ENCODE results near the gene NDUFV2.

The NDUFV2 gene

GRCh38 chr18:9117980-9118841 is 15.7 kb downstream of the NDUFV2 start:
- peak; percentile 77 for DNase-seq (ENCODE audit: low spot score)

GRCh38 chr18:9120796-9121195 is 18.3 kb downstream of the NDUFV2 start:
- DNase-seq (ENCODE audit: low spot score): no peak

- DNase-seq (ENCODE audit: low spot score): no peak
Measured at GRCh38 chr18:9123520-9123919, 21.0 kb downstream of the NDUFV2 start.

GRCh38 chr18:9124824-9125223 is 22.3 kb downstream of the NDUFV2 start:
- no peak for DNase-seq (ENCODE audit: low spot score)

- DNase-seq (ENCODE audit: low spot score): no peak
Measured at GRCh38 chr18:9126337-9126736, 23.8 kb downstream of the NDUFV2 start.

GRCh38 chr18:9130195-9130594 is 27.7 kb downstream of the NDUFV2 start:
- no peak for DNase-seq (ENCODE audit: low spot score)

GRCh38 chr18:9130806-9131205 is 28.3 kb downstream of the NDUFV2 start:
- no peak for DNase-seq (ENCODE audit: low spot score)

GRCh38 chr18:9132628-9133027 is 30.1 kb downstream of the NDUFV2 start:
- no peak for DNase-seq (ENCODE audit: low spot score)

GRCh38 chr18:9133225-9133624 is 30.7 kb downstream of the NDUFV2 start:
- DNase-seq (ENCODE audit: low spot score): no peak

GRCh38 chr18:9135081-9135911 is 32.8 kb downstream of the NDUFV2 start:
- no peak for DNase-seq (ENCODE audit: low spot score)

- DNase-seq (ENCODE audit: low spot score): no peak
Measured at GRCh38 chr18:9135912-9136314, 33.4 kb downstream of the NDUFV2 start.

- DNase-seq (ENCODE audit: low spot score): peak; percentile 99
Measured at GRCh38 chr18:9136315-9137155, 34.0 kb downstream of the NDUFV2 start, which contains the start of gene ANKRD12. Gene ANKRD12 (plus strand): TSS chr18:9136781. CDS start chr18:9182433, 45,652 bp downstream.

GRCh38 chr18:9137168-9138066 is 34.9 kb downstream of the NDUFV2 start:
- DNase-seq (ENCODE audit: low spot score): peak; percentile 76

GRCh38 chr18:9139400-9140039 is 37.0 kb downstream of the NDUFV2 start:
- no peak for DNase-seq (ENCODE audit: low spot score)

GRCh38 chr18:9140381-9140780 is 37.9 kb downstream of the NDUFV2 start:
- no peak for DNase-seq (ENCODE audit: low spot score)

- no peak for DNase-seq (ENCODE audit: low spot score)
Measured at GRCh38 chr18:9140984-9141383, 38.5 kb downstream of the NDUFV2 start.

GRCh38 chr18:9146224-9146623 is 43.7 kb downstream of the NDUFV2 start:
- no peak for DNase-seq (ENCODE audit: low spot score)

GRCh38 chr18:9147440-9148202 is 45.1 kb downstream of the NDUFV2 start:
- DNase-seq (ENCODE audit: low spot score): peak; percentile 74

- DNase-seq (ENCODE audit: low spot score): no peak
Measured at GRCh38 chr18:9148203-9148552, 45.7 kb downstream of the NDUFV2 start.

- DNase-seq (ENCODE audit: low spot score): no peak
Measured at GRCh38 chr18:9150121-9150520, 47.6 kb downstream of the NDUFV2 start.

Measured in CD4-positive, alpha-beta T cell treated with Interleukin-2 at 100 ng/mL for 4 hours (primary cell).